Fibroblast of peridontal ligament (primary cell): ENCODE data around the gene CFB.
A peak's percentile ranks its signal among the peaks of the same experiment; 100 is the strongest.

Experiments used
- DNase-seq: peaks from one replicate; pipeline ENCODE4 v3.0.0-alpha.2; 2010; ENCODE audit errors: extremely low read depth

CFB gene

DNA sequence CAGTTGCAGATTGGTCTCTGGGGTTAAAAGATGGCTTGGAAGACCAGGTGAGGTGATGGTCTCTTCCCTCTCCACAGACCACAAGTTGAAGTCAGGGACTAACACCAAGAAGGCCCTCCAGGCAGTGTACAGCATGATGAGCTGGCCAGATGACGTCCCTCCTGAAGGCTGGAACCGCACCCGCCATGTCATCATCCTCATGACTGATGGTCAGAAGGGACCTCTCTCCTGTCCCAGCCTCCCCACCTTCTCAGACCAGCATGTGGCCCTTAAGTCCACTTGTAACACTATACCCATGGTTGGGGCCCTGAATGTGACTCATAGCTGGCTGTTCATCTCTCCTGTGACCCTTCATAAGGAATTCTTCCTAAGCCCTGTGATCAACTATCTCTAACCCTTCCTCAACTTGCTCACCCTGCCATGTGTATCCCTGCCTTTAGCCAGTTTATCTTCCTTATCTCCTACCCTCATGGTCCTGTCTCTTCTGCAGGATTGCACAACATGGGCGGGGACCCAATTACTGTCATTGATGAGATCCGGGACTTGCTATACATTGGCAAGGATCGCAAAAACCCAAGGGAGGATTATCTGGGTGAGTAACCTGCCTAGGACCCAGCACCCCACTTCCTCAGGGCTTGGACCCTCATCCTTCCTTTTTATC is 3.0 kb downstream of the CFB start:
- DNase-seq, result peak; percentile 27

- no peak for DNase-seq
Measured at GRCh38 chr6:31949926-31950548, 4.1 kb downstream of the CFB start.

GRCh38 chr6:31952140-31952805 is 6.4 kb downstream of the CFB start:
- DNase-seq, result peak; percentile 74

DNA sequence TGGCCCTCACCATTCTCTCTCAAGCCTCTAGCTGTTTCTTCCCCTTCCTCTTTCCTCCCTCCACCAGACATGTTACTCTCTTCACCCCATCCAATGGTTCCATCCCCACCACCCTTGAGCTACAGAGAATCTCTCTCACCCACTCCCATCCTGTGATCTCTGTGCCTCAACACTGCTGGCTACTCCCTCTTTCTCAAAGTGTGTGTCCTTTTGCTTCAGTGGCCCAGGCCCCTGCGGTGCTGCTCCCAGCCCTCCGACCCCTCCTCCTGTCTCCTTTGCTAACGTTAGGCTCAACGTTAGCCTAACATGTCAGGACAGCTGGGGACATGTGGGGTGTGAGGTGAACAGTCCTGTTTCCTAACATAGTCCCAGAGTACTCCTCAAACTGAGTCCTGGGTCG is 7.0 kb downstream of the CFB start:
- no peak for DNase-seq

DNA sequence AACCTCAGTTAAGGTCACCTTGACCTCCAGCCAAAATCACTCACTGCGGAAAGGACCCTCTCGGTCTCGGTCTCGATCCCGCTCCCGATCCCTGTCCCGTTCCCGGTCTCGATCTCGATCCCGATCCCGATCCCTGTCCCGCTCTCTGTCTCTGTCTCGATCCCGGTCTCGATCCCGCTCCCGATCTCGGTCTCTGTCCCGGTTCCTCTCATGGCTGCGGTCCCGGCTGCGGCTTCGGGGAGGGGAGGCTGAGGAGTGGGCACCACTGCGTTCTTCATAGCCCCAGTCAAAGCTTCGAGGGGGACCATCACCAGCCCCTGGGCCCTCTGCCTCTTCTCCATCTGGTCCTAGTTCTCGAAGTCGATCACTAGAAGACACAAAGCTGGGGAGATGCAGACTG is 8.6 kb downstream of the CFB start:
- no peak for DNase-seq

GRCh38 chr6:31956796-31957195 is 10.9 kb downstream of the CFB start:
- no peak for DNase-seq

DNA sequence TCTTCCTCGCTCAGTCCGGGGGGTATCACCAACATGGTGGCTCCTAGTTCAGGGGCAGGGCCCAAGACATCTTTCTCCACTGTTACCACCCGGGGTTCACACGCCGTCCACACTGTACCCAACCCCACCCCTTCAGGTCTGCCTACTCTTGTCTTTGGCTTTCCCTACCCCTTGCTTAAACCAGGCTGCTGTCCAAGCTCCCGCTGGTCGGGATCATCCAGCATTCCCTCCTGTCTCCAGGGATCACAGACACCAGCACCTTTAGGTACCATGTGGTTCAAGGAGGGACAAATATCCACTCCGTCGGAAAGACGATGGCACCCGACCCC is 12.5 kb downstream of the CFB start:
- DNase-seq, result no peak

GRCh38 chr6:31958741-31959739 is 13.1 kb downstream of the CFB start, which contains the start of the genes NELFE and SKIC2:
TSS of gene NELFE (minus strand) at chr6:31958971. CDS start at chr6:31958446, 525 bp downstream.
TSS of gene SKIC2 (plus strand) at chr6:31959175. CDS start at chr6:31959193, 18 bp downstream.
- DNase-seq, result peak; percentile 95

GRCh38 chr6:31961616-31962015 is 15.7 kb downstream of the CFB start:
- DNase-seq, result no peak

DNA sequence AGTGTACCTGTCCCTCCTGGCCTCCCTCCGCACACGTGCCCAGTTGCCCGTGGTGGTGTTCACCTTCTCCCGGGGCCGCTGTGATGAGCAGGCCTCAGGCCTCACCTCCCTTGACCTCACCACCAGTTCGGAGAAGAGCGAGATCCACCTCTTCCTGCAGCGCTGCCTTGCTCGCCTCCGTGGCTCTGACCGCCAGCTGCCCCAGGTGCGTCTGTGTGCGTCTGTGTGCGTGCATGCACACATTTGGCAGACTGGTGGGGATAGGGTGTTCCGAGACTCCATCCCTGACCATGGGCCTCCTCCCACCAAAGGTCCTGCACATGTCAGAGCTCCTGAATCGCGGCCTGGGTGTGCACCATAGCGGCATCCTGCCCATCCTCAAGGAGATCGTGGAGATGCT is 18.0 kb downstream of the CFB start:
- no peak for DNase-seq

- DNase-seq, result no peak
Measured at GRCh38 chr6:31965700-31966099, 19.8 kb downstream of the CFB start.

- DNase-seq, result no peak
Measured at GRCh38 chr6:31966506-31966905, 20.6 kb downstream of the CFB start.

DNA sequence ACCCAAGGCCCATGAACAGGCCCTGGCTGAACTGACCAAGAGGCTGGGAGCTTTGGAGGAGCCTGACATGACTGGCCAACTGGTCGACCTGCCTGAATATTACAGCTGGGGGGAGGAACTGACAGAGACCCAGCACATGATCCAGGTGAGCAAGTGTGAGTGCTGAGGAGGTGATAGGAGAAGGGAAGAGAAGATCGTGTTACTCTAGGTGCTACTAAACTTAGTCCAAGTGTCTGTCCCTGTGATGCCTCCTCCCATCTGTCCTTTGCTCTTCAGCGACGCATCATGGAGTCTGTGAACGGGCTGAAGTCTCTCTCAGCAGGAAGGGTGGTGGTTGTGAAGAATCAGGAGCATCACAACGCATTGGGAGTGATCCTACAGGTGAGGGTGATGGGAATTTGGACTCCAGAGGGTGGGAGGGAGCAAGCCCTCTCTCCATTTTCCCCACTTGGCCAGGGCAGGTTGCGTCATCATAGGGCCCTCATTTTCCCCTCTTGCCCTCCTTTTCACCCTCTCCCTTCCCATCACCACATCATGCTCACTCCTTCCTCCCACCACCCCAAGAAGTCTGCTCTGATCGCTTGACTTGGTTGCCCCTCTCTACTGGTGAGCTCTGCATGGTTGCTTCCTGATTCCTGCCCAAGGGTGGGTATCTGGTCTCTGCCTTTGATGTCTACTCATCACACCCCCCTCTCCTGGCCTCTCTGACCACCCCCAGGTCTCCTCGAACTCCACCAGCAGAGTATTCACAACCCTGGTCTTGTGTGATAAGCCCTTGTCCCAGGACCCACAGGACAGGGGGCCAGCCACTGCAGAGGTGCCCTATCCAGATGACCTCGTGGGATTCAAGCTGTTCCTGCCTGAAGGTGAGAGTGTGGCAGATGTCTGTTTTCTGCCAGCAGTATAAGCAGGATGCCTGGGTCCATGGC is 21.4 kb downstream of the CFB start:
- no peak for DNase-seq

DNA sequence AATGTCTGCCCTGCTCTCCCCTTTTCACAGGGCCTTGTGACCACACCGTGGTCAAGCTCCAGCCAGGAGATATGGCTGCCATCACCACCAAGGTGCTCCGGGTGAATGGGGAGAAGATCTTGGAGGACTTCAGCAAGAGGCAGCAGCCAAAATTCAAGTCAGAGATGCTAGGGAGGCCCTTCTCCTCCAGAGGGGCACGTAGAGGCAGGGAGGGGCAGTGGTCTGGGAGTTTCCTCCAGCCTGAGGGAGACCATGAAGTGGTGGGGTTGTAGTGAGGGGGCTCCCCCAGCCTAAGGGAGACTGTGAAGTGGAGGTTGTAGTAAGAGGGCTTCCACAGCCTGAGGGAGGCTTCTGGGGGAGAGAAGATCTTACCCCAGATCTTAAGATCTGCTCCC is 22.0 kb downstream of the CFB start:
- no peak for DNase-seq

- no peak for DNase-seq
Measured at GRCh38 chr6:31968326-31968725, 22.4 kb downstream of the CFB start.

- no peak for DNase-seq
Measured at GRCh38 chr6:31968791-31969711, 23.2 kb downstream of the CFB start.

DNA sequence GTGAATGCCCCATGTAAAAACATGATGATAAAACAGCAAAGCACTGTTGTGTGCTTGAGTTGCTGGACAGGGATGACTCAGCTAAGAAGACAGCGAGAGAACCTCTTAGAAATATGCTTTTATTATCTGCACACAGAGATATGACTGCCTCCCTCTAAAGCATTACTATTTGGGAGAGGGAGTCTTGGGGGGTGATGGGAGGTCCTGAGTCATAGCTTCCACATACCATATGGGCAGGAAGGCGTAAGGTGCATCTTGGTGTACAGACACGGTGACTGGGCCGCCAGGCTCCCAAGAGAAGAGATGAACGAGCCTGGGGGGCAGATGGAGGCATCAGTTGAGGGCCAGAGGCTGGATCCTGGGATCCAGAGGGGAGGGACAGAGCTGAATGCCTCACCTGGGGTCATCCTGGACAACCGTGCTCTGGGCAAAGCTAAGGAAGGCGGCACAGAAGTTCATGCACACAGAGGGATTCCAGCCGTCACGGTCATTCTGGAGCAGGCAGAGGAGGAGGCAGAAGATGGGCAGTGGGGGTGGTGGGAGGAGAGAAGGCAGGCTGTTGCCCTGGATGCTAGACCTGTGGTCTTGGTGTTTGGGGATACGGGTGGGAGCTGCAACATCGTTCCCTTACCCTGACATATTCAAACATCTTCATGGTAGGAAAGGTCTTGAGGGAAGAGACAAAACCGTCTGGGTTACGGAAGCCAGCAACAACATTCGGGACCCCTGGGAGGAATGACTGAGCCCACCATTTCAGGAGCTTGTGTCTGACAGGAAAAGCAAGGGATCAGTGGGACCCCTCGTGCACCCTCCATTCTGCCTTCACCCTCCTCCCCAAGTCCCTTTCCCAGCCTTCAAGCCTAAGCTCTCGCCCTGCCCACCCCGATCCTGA is 24.1 kb downstream of the CFB start:
- DNase-seq, result peak; percentile 9

- DNase-seq, result peak; percentile 17
Measured at GRCh38 chr6:31970604-31971271, 24.8 kb downstream of the CFB start.
